Measurements from ENCODE around the gene SUPV3L1. TPM values are rescaled to one million over a fixed set of nuclear protein-coding genes. Genes with fewer than 3 reads are reported as not detected.

Gene SUPV3L1
- total and polyA plus RNA-seq, 7 experiments from 2014 or later, result 16.5 to 63.2 (median 39.6) TPM

- peaks cover 0 to 51% (median 14%) of the 10 kb centered on the region in 5 donors for H3K36me3 Mint-ChIP-seq
- H3K4me1 Mint-ChIP-seq, result no peaks in the 10 kb centered on the region
- CTCF ChIA-PET, result no interaction called here
Observed at GRCh38 chr10:69253171-69253570, 73.1 kb downstream of the SUPV3L1 start.

GRCh38 chr10:69254877-69255276 lies 74.8 kb downstream of the SUPV3L1 start:
- H3K27ac Mint-ChIP-seq, result no peak overlapping the region
- Histone ChIP-seq H3K4me3 (ENCODE audit: low read length) (no peak overlapping the region), H3K27me3 (ENCODE audit: control insufficient read depth in 2 of 2, insufficient read depth in 2 of 2, low read length in 2 of 2) (no peaks in the 10 kb centered on the region), H3K36me3 (ENCODE audit: control insufficient read depth in 2 of 3, insufficient read depth in 3 of 3, low read length in 3 of 3) (peaks cover 0 to 42% (median 0%) of the 10 kb centered on the region in 3 experiments), H3K27ac (ENCODE audit: low read depth, low read length) (no peak overlapping the region), H3K4me1 (ENCODE audit: control insufficient read depth in 2 of 2, insufficient read depth in 2 of 2, low read length in 2 of 2) (no peaks in the 10 kb centered on the region), H3K9me3 (ENCODE audit: control insufficient read depth in 2 of 3, low read length in 3 of 3) (no peaks in the 10 kb centered on the region)
- DNase-seq, result no peak
- no peaks in the 10 kb centered on the region for H3K27me3 Mint-ChIP-seq
- intact Hi-C loops (cut with micrococcal nuclease), result no loop called here
- H3K4me1 Mint-ChIP-seq, result no peaks in the 10 kb centered on the region
- peaks cover 0 to 2% (median 0%) of the 10 kb centered on the region in 11 donors for H3K9me3 Mint-ChIP-seq
- CTCF ChIA-PET, result no interaction called here
- no peak for ATAC-seq
- POLR2A ChIA-PET, result no interaction called here
- H3K36me3 Mint-ChIP-seq, result peaks cover 0 to 51% (median 14%) of the 10 kb centered on the region in 5 donors
- no peak overlapping the region for H3K4me3 Mint-ChIP-seq

More at GRCh38 chr10:69253171-69253570, 73.1 kb downstream of the SUPV3L1 start:
- peaks cover 0 to 46% (median 0%) of the 10 kb centered on the region in 3 experiments for H3K36me3 ChIP-seq (ENCODE audit: control insufficient read depth in 2 of 3, insufficient read depth in 3 of 3, low read length in 3 of 3)
- Mint-ChIP-seq H3K27me3 (no peaks in the 10 kb centered on the region), H3K9me3 (no peaks in the 10 kb centered on the region), H3K4me3 (no peak overlapping the region), H3K27ac (no peak overlapping the region)
- no peaks in the 10 kb centered on the region for H3K27me3 ChIP-seq (ENCODE audit: control insufficient read depth in 2 of 2, insufficient read depth in 2 of 2, low read length in 2 of 2)
- intact Hi-C loops (cut with micrococcal nuclease), result no loop called here
- ATAC-seq (no peak), DNase-seq (no peak)
- no peak overlapping the region for H3K27ac ChIP-seq (ENCODE audit: low read depth, low read length)
- no peaks in the 10 kb centered on the region for H3K9me3 ChIP-seq (ENCODE audit: control insufficient read depth in 2 of 3, low read length in 3 of 3)
- no peak overlapping the region for H3K4me3 ChIP-seq (ENCODE audit: low read length)
- H3K4me1 ChIP-seq (ENCODE audit: control insufficient read depth in 2 of 2, insufficient read depth in 2 of 2, low read length in 2 of 2), result no peaks in the 10 kb centered on the region
- POLR2A ChIA-PET, result no interaction called here

Other genes with a start within 250 kb of the SUPV3L1 start
- gene DDX21, start 224.1 kb upstream of the SUPV3L1 start, total RNA-seq, result 100 to 1,000 TPM in 1 of 5 experiments, 10 to 100 TPM in 4; 43.5 to 101 (median 86.7) TPM
- gene DDX21, start 224.1 kb upstream of the SUPV3L1 start, polyA plus RNA-seq, result 10 to 100 TPM; 15.0 to 15.4 TPM
- 10 to 100 TPM in 3 of 5 experiments, 1 to 10 TPM in 2; 4.5 to 18.1 (median 14.0) TPM for gene KIFBP, start 191.4 kb upstream of the SUPV3L1 start, total RNA-seq
- gene KIFBP, start 191.4 kb upstream of the SUPV3L1 start, polyA plus RNA-seq, result 1 to 10 TPM; 4.9 TPM
- 100 to 1,000 TPM in 3 of 5 experiments, 10 to 100 TPM in 2; 66.6 to 748 (median 227) TPM for gene SRGN, start 92.1 kb upstream of the SUPV3L1 start, total RNA-seq
- gene SRGN, start 92.1 kb upstream of the SUPV3L1 start, polyA plus RNA-seq, result 100 to 1,000 TPM in 1 of 2 donors, 10 to 100 TPM in 1; 79.1 to 118 TPM
- 10 to 100 TPM; 25.5 to 35.0 (median 29.5) TPM for gene VPS26A, start 56.1 kb upstream of the SUPV3L1 start, total RNA-seq
- 10 to 100 TPM; 27.4 to 29.1 TPM for gene VPS26A, start 56.1 kb upstream of the SUPV3L1 start, polyA plus RNA-seq
- gene HKDC1, start 40.1 kb downstream of the SUPV3L1 start, total RNA-seq, result 1 to 10 TPM; 1.9 to 4.8 (median 4.1) TPM
- gene HKDC1, start 40.1 kb downstream of the SUPV3L1 start, polyA plus RNA-seq, result 10 to 100 TPM in 1 of 2 donors, 1 to 10 TPM in 1; 2.8 to 10.9 TPM
- 100 to 1,000 TPM in 1 of 5 experiments, 10 to 100 TPM in 4; 60.1 to 144 (median 66.3) TPM for gene HK1, start 98.3 kb downstream of the SUPV3L1 start, total RNA-seq
- gene HK1, start 98.3 kb downstream of the SUPV3L1 start, polyA plus RNA-seq, result 100 to 1,000 TPM in 1 of 2 donors, 10 to 100 TPM in 1; 95.5 to 138 TPM
- gene TACR2, start 236.7 kb downstream of the SUPV3L1 start, total RNA-seq, result under 1 TPM in 1 of 5 experiments, not detected in 4; 0.44 TPM
- gene TACR2, start 236.7 kb downstream of the SUPV3L1 start, polyA plus RNA-seq, result under 1 TPM in 1 of 2 donors, not detected in 1; 0.47 TPM